Endothelial cell of umbilical vein (primary cell): Measurements from ENCODE around the gene SULF2. TPM values are rescaled to one million over a fixed set of nuclear protein-coding genes. Genes with fewer than 3 reads are reported as not detected.

Experiments
- BruUV-seq: library from RNA; stranded (reverse); fragments of 400-500 nt; replicated peaks from 2 replicates; lab custom pipeline; 2021; lab: Mats Ljungman, UMichigan
- CTCF ChIA-PET: fragments of 300-600, 350-600 bp; sonication (Branson Sonifier 250); formaldehyde crosslinking; loops from one replicate; lab custom pipeline; 2021; ENCODE audit warnings: antibody characterized with exemption, inconsistent platforms; lab: Charles Lee
- POLR2A ChIA-PET: fragments of 300-600, 350-600 bp; sonication (Branson Sonifier 250); formaldehyde crosslinking; loops from one replicate; lab custom pipeline; 2021; ENCODE audit warnings: antibody characterized with exemption, inconsistent platforms; lab: Charles Lee
- DNase-seq: peaks from one replicate; pipeline ENCODE4 v3.0.0-alpha.2; 2011; ENCODE audit warnings: low read depth, low spot score
- FAIRE-seq: peaks from 2 replicates; lab custom pipeline; 2011; peaks lifted over from hg19 to GRCh38; lab: Jason Lieb, UNC
- H2AFZ ChIP-seq: 2 replicates; pipeline ENCODE4 v1.6.0; 2012; ENCODE audit warnings: low read depth, low read length, control low read depth, inconsistent platforms
- H3K27ac ChIP-seq: 2 replicates; pipeline ENCODE4 v1.5.1; 2011; ENCODE audit warnings: low read depth, mild to moderate bottlenecking, control low read depth, low read length, moderate library complexity; ENCODE audit not compliant: insufficient read depth
- H3K27me3 ChIP-seq, 2 experiments: 2 replicates each; pipeline versions ENCODE4 v1.6.0 to v1.6.1; 2011; ENCODE audit warnings: low read length in 2 of 2, mixed read lengths in 1 of 2; ENCODE audit not compliant: control insufficient read depth in 2 of 2, insufficient read depth in 2 of 2
- H3K36me3 ChIP-seq, 2 experiments: 2 replicates in 1 of 2; 3 replicates in 1 of 2; pipeline ENCODE4 v1.5.1; 2011; ENCODE audit warnings: low read length in 2 of 2, mild to moderate bottlenecking in 1 of 2, moderate library complexity in 1 of 2; ENCODE audit not compliant: control insufficient read depth in 2 of 2, insufficient read depth in 2 of 2; ENCODE audit errors: extremely low read depth in 1 of 2
- H3K4me1 ChIP-seq: 3 replicates; pipeline ENCODE4 v1.5.1; 2011; ENCODE audit warnings: mild to moderate bottlenecking, low read length; ENCODE audit not compliant: control insufficient read depth, insufficient read depth; ENCODE audit errors: extremely low read depth
- H3K4me2 ChIP-seq: 2 replicates; pipeline ENCODE4 v1.6.1; 2011; ENCODE audit warnings: low read length, control low read depth, mixed read lengths; ENCODE audit not compliant: insufficient read depth
- H3K4me3 ChIP-seq, 3 experiments: fragments of 200-600 bp in 1 of 3; sonication (generic), shearing (Covaris generic) in 1 of 3; replicated peaks in 1 of 3; 2 replicates each; pipeline ENCODE4 v1.5.1; 2011 to 2016; ENCODE audit warnings: control low read depth in 3 of 3, low read length in 3 of 3, mild to moderate bottlenecking in 2 of 3, inconsistent platforms in 1 of 3, low read depth in 1 of 3, moderate library complexity in 1 of 3; ENCODE audit not compliant: insufficient read depth in 1 of 3
- H3K79me2 ChIP-seq: 2 replicates; pipeline ENCODE4 v1.6.0; 2012; ENCODE audit warnings: low read length, inconsistent platforms; ENCODE audit not compliant: control insufficient read depth, insufficient read depth
- H3K9ac ChIP-seq: replicated peaks from 2 replicates; pipeline ENCODE3; 2011; ENCODE audit warnings: low read length, control low read depth; ENCODE audit not compliant: insufficient read depth; ENCODE audit errors: extremely low read depth
- H3K9me1 ChIP-seq: replicated peaks from 3 replicates; pipeline ENCODE4 v1.6.0; 2011; ENCODE audit warnings: mild to moderate bottlenecking, low read length; ENCODE audit not compliant: control insufficient read depth, insufficient read depth; ENCODE audit errors: extremely low read depth
- H3K9me3 ChIP-seq: replicated peaks from 2 replicates; pipeline ENCODE4 v1.5.1; 2012; ENCODE audit warnings: low read length, inconsistent platforms; ENCODE audit not compliant: control insufficient read depth, insufficient read depth
- H4K20me1 ChIP-seq: replicated peaks from 2 replicates; pipeline ENCODE3; 2011; ENCODE audit warnings: mild to moderate bottlenecking, low read length; ENCODE audit not compliant: control insufficient read depth, insufficient read depth; ENCODE audit errors: extremely low read depth
- EZH2 ChIP-seq: IDR thresholded peaks from 2 replicates; pipeline ENCODE4 v1.6.1; 2012; ENCODE audit warnings: borderline replicate concordance, low read depth, mild to moderate bottlenecking, moderate library complexity, low read length, inconsistent platforms; ENCODE audit not compliant: severe bottlenecking
- FOS ChIP-seq: IDR thresholded peaks from 2 replicates; pipeline ENCODE4 v1.6.1; 2011; ENCODE audit warnings: mild to moderate bottlenecking, low read length, moderate library complexity, borderline replicate concordance; ENCODE audit not compliant: insufficient read depth
- GATA2 ChIP-seq: IDR thresholded peaks from 2 replicates; pipeline ENCODE4 v1.7.0; 2011; ENCODE audit warnings: low read depth, mild to moderate bottlenecking, moderate library complexity, mixed read lengths, low read length; ENCODE audit not compliant: insufficient read length, insufficient read depth
- JUN ChIP-seq: IDR thresholded peaks from 2 replicates; pipeline ENCODE4 v1.6.1; 2011; ENCODE audit warnings: borderline replicate concordance, low read depth; ENCODE audit not compliant: insufficient read length, insufficient read depth
- MAX ChIP-seq: IDR thresholded peaks from 2 replicates; pipeline ENCODE4 v1.6.1; 2011; ENCODE audit not compliant: insufficient read depth, insufficient read length
- MYC ChIP-seq: IDR thresholded peaks from one replicate; pipeline ENCODE4 v1.6.1; 2011; ENCODE audit warnings: mild to moderate bottlenecking, low read depth, low read length
- POLR2A ChIP-seq: IDR thresholded peaks from 2 replicates; pipeline ENCODE4 v1.6.1; 2012; ENCODE audit warnings: low read depth, mild to moderate bottlenecking, control low read depth, low read length
- POLR2AphosphoS5 ChIP-seq: IDR thresholded peaks from 2 replicates; pipeline ENCODE4 v1.6.1; 2012; ENCODE audit warnings: low read depth, mild to moderate bottlenecking, control low read depth, low read length, moderate library complexity; ENCODE audit not compliant: insufficient read depth
- dilution Hi-C: fragments of 300-500 bp; cut with MboI; formaldehyde crosslinking; loops from one replicate; pipeline ENCODE4 v1.15.0; 2019; ENCODE audit warnings: low sequenced_read_pairs; ENCODE audit not compliant: extremely low pct_ligation_motif_present
- intact Hi-C: fragments of 100-400 bp; cut with micrococcal nuclease; formaldehyde crosslinking; loops from one replicate; pipeline ENCODE4 v1.10.0; 2022
- polyA plus RNA-seq, 4 experiments: library from polyadenylated mRNA; depleted of rRNA in 3 of 4; stranded (reverse) in 3 of 4; unstranded in 1 of 4; fragments of >200 nt; gene quantifications; 2 replicates each; pipeline versions ENCODE4 v1.2.1 to v1.2.3, GENCODE V29; 2011 to 2012; ENCODE audit warnings: missing spikeins in 1 of 4
- total RNA-seq: library from RNA; stranded (reverse); gene quantifications from 2 replicates; pipeline ENCODE4 v1.2.3, GENCODE V29; 2021
- TF ChIP-seq, protein P1 (sequence below), 2 donors: IDR thresholded peaks; 1 replicate in 1 of 2; 2 replicates in 1 of 2; pipeline ENCODE4 v1.5.1; 2011; ENCODE audit warnings: low read length in 2 of 2, mild to moderate bottlenecking in 2 of 2, moderate library complexity in 2 of 2, control low read depth in 1 of 2, inconsistent platforms in 1 of 2, low read depth in 1 of 2; ENCODE audit not compliant: insufficient read depth in 1 of 2; ENCODE audit errors: extremely low read depth in 1 of 2

The SULF2 gene
- total and polyA plus RNA-seq, 2 donors (not counting 3 experiments of a cell fraction or from before 2014, with no cell fraction given) = 58.5 to 160 TPM

GRCh38 chr20:47758517-47759450, 26.5 kb downstream of the SULF2 start:
- H3K27ac ChIP-seq = no peak overlapping the region
- no peaks in the 10 kb centered on the region for H3K9me3 ChIP-seq
- no peak overlapping the region for H3K4me3 ChIP-seq
- TF ChIP-seq POLR2A = no peak
- TF ChIP-seq FOS = no peak
- no peak for TF ChIP-seq MYC
- no peak for TF ChIP-seq JUN
- no peak for TF ChIP-seq POLR2AphosphoS5
- TF ChIP-seq EZH2 = no peak
- no peak for TF ChIP-seq GATA2
- TF ChIP-seq, protein P1, sequence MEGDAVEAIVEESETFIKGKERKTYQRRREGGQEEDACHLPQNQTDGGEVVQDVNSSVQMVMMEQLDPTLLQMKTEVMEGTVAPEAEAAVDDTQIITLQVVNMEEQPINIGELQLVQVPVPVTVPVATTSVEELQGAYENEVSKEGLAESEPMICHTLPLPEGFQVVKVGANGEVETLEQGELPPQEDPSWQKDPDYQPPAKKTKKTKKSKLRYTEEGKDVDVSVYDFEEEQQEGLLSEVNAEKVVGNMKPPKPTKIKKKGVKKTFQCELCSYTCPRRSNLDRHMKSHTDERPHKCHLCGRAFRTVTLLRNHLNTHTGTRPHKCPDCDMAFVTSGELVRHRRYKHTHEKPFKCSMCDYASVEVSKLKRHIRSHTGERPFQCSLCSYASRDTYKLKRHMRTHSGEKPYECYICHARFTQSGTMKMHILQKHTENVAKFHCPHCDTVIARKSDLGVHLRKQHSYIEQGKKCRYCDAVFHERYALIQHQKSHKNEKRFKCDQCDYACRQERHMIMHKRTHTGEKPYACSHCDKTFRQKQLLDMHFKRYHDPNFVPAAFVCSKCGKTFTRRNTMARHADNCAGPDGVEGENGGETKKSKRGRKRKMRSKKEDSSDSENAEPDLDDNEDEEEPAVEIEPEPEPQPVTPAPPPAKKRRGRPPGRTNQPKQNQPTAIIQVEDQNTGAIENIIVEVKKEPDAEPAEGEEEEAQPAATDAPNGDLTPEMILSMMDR (IDR thresholded peaks at IDR 0.05; ENCODE audit: extremely low read depth in 1 of 2, insufficient read depth in 1 of 2, low read depth in 1 of 2, low read length in 2 of 2) = no peak
- TF ChIP-seq MAX = no peak
- H3K4me1 ChIP-seq = no peaks in the 10 kb centered on the region
- BruUV-seq = no TSS peak
- FAIRE-seq = no peak
- H3K27me3 ChIP-seq = no peaks in the 10 kb centered on the region
- dilution Hi-C loops = no loop called here
- DNase-seq = no peak
- POLR2A ChIA-PET = interaction anchor here (0.7 kb wide), 1 partner anchor 1736 kb away, joined by 5 read pairs; no protein-coding TSS in a partner anchor
- CTCF ChIA-PET = interaction anchor here (1.0 to 1.4 kb wide), 2 partner anchors 15 to 28 kb away, joined by 3 read pairs; no protein-coding TSS in a partner anchor
- H3K9ac ChIP-seq = no peak overlapping the region
- intact Hi-C loops = no loop called here
- H3K9me1 ChIP-seq = no peaks in the 10 kb centered on the region
- no peaks in the 10 kb centered on the region for H3K36me3 ChIP-seq
- no peaks in the 10 kb centered on the region for H3K79me2 ChIP-seq
- H4K20me1 ChIP-seq = no peaks in the 10 kb centered on the region
- no peak overlapping the region for H2AFZ ChIP-seq
- no peak overlapping the region for H3K4me2 ChIP-seq
